HG02571 (cell line): Measurements from ENCODE around the gene WNT10A.

Experiments
- ATAC-seq: cut with Tn5 transposase; IDR thresholded peaks from one replicate; pipeline ENCODE4 v1.9.1; 2021; ENCODE audit warnings: mild to moderate bottlenecking, moderate library complexity; ENCODE audit not compliant: unreplicated experiment

The WNT10A gene

DNA sequence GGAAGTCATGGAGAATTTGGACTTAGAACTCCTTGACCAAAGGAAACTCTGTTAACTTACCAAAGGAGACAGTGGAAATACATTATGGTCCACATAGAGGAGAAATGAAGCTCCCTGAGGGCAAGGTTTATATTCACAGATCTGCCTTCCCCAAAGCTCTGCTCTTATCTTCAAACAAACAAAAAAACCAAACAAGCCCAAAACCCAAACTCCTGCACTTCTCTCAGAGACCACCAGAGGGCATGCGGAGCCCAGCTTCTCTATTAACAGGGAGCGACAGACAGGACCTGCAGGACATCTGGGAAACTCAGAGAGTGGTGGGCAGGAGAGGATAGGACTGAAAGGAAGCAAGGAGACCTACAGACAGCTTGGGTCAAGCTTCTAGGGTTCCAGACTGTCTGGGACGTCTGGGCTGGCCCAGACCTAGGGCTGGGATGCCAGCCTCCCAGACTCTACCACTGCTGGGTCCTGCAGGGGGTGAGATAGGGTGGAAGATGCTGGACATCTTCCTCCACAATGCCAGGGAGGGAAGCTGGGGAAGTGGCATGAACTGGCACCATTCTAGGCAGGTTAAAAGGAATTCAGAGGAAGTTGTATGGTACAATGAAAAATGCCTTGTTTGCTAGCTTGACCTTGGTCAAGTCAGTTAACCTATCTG is 4.0 kb upstream of the WNT10A start:
- ATAC-seq, result no peak

- ATAC-seq, result no peak
Observed at GRCh38 chr2:218877331-218877730, 3.3 kb upstream of the WNT10A start.

DNA sequence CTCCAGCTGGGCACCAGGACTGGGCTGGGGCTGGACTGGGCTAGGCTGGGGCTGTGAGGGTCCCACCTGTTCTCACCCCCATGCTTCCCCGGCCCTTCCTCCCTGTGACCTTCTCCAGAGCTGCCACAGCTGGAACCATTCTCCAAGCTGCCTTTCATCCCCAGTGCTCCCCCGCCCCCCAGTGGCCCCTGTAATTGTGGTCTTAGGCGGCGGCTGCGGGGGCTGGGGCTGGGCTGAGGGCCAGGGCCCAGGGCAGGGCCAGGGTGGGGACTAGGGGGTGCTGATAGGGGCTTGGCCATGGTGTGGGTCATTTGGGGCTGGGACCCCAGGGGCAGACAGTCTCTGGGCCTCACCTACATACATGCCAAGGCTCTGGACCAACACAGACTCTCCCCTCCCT is 2.8 kb upstream of the WNT10A start:
- ATAC-seq, result no peak

GRCh38 chr2:218878486-218878885 is 2.2 kb upstream of the WNT10A start:
- ATAC-seq, result no peak

GRCh38 chr2:218878926-218879761 is 1.5 kb upstream of the WNT10A start:
- ATAC-seq, result no peak

DNA sequence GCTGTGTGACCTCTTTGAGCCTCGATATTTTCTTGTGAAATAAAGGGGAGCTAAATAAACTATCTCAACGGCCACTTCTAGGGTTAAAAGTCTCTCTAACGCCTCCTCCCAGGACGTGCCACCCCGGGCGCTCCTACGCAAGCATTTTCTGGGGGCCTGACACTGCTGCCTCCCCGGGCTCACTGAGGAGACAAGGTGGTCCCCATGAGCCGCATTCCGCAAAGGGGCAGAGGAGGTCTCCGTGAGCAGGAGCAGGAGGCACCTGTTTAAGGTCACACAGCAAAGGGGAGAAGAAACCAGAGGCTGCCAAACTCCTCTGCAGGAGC is 913 bp upstream of the WNT10A start:
- no peak for ATAC-seq

DNA sequence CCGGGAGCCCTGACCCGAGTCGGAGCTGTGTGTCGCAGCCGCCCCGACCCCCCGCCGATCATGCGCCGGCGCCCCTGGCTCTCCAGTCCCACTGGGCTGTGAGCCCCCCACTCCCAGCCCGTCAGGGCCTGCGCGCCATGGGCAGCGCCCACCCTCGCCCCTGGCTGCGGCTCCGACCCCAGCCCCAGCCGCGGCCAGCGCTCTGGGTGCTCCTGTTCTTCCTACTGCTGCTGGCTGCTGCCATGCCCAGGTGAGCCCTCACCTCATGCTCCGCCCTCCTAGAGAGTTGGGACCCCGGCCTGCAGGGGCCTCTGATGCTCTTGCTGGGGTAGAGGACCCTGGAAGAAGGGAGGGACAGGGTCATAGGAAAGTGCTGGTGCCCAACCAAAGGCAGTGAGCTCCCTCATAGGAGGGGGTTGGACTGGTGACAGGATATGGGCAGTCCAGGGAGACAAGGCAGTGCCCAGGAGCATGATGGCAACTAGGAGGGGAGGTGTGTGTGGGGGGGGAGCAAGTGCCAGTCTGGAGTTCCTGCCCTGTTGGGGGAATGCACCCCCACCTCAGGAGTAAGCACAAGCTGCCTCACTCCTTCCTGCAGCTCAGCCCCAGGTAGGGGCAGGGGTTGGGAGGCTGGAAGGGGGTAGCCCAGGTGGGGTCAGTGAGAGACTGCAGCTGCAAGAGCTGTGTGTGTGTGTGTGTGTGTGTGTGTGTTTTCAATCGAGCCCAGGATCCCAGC is 375 bp downstream of the WNT10A start:
- ATAC-seq, result no peak

GRCh38 chr2:218881744-218882460 is 1.2 kb downstream of the WNT10A start:
- no peak for ATAC-seq

- no peak for ATAC-seq
Observed at GRCh38 chr2:218882461-218882816, 1.8 kb downstream of the WNT10A start.

DNA sequence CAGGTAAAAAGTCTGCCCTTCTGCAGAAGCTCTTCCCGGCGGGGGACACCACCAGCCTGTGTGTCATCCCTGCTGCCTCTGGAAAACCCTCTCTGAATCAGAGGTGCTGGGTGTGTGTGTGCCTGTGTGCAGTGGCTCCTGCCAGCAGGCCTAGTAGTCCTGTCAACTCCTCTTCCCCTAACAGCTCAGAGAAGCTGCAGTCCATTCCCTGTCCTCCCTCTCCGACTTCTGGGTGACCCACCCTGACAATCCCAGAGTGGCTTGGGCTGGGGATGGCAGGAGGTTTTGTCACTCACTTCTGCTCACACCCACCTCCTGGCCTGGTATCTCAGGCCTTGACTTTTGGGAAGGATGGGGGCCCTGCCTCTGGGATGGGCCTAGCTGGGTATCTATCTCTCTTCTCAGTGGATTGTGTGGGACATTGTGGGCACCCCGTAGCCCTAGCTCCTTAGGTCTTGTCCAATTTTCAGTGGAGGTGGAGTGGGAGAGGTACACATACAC is 2.3 kb downstream of the WNT10A start:
- no peak for ATAC-seq

GRCh38 chr2:218883491-218884490 is 3.1 kb downstream of the WNT10A start:
- ATAC-seq, result no peak

- no peak for ATAC-seq
Observed at GRCh38 chr2:218884519-218884918, 3.9 kb downstream of the WNT10A start.

GRCh38 chr2:218885981-218886947 is 5.6 kb downstream of the WNT10A start:
- ATAC-seq, result peak; percentile 52

GRCh38 chr2:218887079-218887478 is 6.4 kb downstream of the WNT10A start:
- ATAC-seq, result no peak

- no peak for ATAC-seq
Observed at GRCh38 chr2:218888341-218888740, 7.7 kb downstream of the WNT10A start.

DNA sequence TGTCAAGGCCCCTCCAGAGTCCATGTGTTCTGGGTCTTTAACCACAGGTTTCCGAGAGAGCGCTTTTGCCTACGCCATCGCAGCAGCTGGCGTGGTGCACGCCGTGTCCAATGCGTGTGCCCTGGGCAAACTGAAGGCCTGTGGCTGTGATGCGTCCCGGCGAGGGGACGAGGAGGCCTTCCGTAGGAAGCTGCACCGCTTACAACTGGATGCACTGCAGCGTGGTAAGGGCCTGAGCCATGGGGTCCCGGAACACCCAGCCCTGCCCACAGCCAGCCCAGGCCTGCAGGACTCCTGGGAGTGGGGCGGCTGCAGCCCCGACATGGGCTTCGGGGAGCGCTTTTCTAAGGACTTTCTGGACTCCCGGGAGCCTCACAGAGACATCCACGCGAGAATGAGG is 9.3 kb downstream of the WNT10A start:
- ATAC-seq, result no peak

- ATAC-seq, result no peak
Observed at GRCh38 chr2:218890369-218890768, 9.7 kb downstream of the WNT10A start.

- ATAC-seq, result no peak
Observed at GRCh38 chr2:218891275-218892135, 10.9 kb downstream of the WNT10A start.
